Measurements from ENCODE around the gene DCUN1D4.

Gene DCUN1D4

GRCh38 chr4:51895816-51896408 is 53.0 kb downstream of the DCUN1D4 start:
- Histone ChIP-seq H3K36me3 (peaks cover 23% of the 10 kb centered on the region), H3K9me3 (ENCODE audit: severe bottlenecking) (no peaks in the 10 kb centered on the region)
- DNase-seq, result peak; percentile 67

GRCh38 chr4:51901363-51901762 is 58.4 kb downstream of the DCUN1D4 start:
- DNase-seq, result no peak
- TF ChIP-seq, protein P1, sequence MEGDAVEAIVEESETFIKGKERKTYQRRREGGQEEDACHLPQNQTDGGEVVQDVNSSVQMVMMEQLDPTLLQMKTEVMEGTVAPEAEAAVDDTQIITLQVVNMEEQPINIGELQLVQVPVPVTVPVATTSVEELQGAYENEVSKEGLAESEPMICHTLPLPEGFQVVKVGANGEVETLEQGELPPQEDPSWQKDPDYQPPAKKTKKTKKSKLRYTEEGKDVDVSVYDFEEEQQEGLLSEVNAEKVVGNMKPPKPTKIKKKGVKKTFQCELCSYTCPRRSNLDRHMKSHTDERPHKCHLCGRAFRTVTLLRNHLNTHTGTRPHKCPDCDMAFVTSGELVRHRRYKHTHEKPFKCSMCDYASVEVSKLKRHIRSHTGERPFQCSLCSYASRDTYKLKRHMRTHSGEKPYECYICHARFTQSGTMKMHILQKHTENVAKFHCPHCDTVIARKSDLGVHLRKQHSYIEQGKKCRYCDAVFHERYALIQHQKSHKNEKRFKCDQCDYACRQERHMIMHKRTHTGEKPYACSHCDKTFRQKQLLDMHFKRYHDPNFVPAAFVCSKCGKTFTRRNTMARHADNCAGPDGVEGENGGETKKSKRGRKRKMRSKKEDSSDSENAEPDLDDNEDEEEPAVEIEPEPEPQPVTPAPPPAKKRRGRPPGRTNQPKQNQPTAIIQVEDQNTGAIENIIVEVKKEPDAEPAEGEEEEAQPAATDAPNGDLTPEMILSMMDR (IDR thresholded peaks at IDR 0.05; ENCODE audit: low read depth, low read length), result no peak
- Histone ChIP-seq H3K36me3 (peaks cover 18% of the 10 kb centered on the region), H3K27me3 (ENCODE audit: insufficient read depth, low read depth, severe bottlenecking) (no peaks in the 10 kb centered on the region), H3K27ac (no peak overlapping the region), H3K4me3 (ENCODE audit: low read depth, low read length) (no peak overlapping the region), H3K9me3 (ENCODE audit: severe bottlenecking) (no peaks in the 10 kb centered on the region)

More at GRCh38 chr4:51895816-51896408, 53.0 kb downstream of the DCUN1D4 start:
- TF ChIP-seq, protein P1 (IDR thresholded peaks at IDR 0.05; ENCODE audit: low read depth, low read length), result peak; percentile 84
- Histone ChIP-seq H3K27me3 (ENCODE audit: insufficient read depth, low read depth, severe bottlenecking) (no peaks in the 10 kb centered on the region), H3K27ac (peak overlapping the region; percentile 31; the same call in 1 of the 2 replicates), H3K4me3 (ENCODE audit: low read depth, low read length) (no peak overlapping the region)

DNA sequence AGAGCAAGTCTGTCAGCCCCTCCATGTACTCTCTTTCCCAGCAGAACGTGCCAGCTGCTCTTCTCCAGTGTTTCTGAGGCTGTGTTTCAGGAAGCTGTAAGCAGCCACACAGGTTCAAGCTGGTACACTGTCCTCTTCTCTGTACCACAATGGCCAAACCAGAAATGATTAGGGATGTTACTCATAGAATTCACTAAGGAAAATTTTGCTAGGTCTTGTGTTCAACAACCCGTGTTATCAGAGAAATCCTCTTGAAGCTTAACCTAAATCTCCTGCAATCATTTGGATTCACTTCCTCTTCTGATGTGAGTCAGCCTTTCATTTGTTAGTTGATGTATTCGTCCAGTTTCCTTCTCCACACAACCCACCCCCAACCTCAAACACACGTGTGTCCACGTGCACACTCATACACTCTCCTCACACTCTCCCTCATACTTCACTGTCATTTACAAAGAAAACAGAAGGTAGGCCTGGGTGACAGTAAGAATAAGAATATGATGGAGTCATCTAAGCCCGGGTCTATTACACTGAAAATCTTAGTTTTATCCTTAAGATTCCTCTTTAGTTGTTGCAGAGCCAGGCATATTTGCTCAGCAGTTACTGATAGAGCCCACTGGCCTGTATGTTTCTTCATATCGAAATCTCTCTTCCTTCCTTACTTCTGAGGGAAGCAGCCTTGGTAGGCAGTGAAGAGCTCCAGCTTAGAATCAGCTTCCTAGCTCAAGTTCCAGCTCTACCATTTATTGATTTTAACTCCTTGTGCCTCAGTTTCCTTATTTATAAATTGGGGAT is 63.4 kb downstream of the DCUN1D4 start:
- H3K36me3 ChIP-seq, result peaks cover 19% of the 10 kb centered on the region
- no peaks in the 10 kb centered on the region for H3K9me3 ChIP-seq (ENCODE audit: severe bottlenecking)
- no peak overlapping the region for H3K4me3 ChIP-seq (ENCODE audit: low read depth, low read length)
- TF ChIP-seq, protein P1 (IDR thresholded peaks at IDR 0.05; ENCODE audit: low read depth, low read length), result no peak
- DNase-seq, result no peak
- no peak overlapping the region for H3K27ac ChIP-seq
- no peaks in the 10 kb centered on the region for H3K27me3 ChIP-seq (ENCODE audit: insufficient read depth, low read depth, severe bottlenecking)

GRCh38 chr4:51907006-51907669 is 64.2 kb downstream of the DCUN1D4 start:
- H3K36me3 ChIP-seq, result peaks cover 19% of the 10 kb centered on the region
- no peak overlapping the region for H3K4me3 ChIP-seq (ENCODE audit: low read depth, low read length)
- TF ChIP-seq, protein P1 (IDR thresholded peaks at IDR 0.05; ENCODE audit: low read depth, low read length), result no peak
- no peaks in the 10 kb centered on the region for H3K9me3 ChIP-seq (ENCODE audit: severe bottlenecking)
- DNase-seq, result no peak
- no peaks in the 10 kb centered on the region for H3K27me3 ChIP-seq (ENCODE audit: insufficient read depth, low read depth, severe bottlenecking)
- H3K27ac ChIP-seq, result no peak overlapping the region

- DNase-seq, result no peak
- no peaks in the 10 kb centered on the region for H3K27me3 ChIP-seq (ENCODE audit: insufficient read depth, low read depth, severe bottlenecking)
- no peaks in the 10 kb centered on the region for H3K9me3 ChIP-seq (ENCODE audit: severe bottlenecking)
- peaks cover 31% of the 10 kb centered on the region for H3K36me3 ChIP-seq
- no peak overlapping the region for H3K27ac ChIP-seq
- no peak overlapping the region for H3K4me3 ChIP-seq (ENCODE audit: low read depth, low read length)
- TF ChIP-seq, protein P1 (IDR thresholded peaks at IDR 0.05; ENCODE audit: low read depth, low read length), result no peak
These were observed 66.3 kb downstream of the DCUN1D4 start for GRCh38 chr4:51909236-51909703.

Measured in WERI-Rb-1 (cell line).